Measurements from ENCODE around the gene NINJ1.
A peak's percentile ranks its signal among the peaks of the same experiment; 100 is the strongest.
"Not testable (repeated sequence)": the region's sequence is repeated elsewhere in the genome, so short reads cannot be mapped to it uniquely, and the experiment has no call there.

The NINJ1 gene

GRCh38 chr9:93119703-93119952 lies 14.4 kb downstream of the NINJ1 start:
- no peak for DNase-seq (ENCODE audit: low spot score)

GRCh38 chr9:93118863-93119702 lies 15.0 kb downstream of the NINJ1 start:
- DNase-seq (ENCODE audit: low spot score) = no peak

- no peak for DNase-seq (ENCODE audit: low spot score)
These were observed 15.9 kb downstream of the NINJ1 start for GRCh38 chr9:93117924-93118862.

DNA sequence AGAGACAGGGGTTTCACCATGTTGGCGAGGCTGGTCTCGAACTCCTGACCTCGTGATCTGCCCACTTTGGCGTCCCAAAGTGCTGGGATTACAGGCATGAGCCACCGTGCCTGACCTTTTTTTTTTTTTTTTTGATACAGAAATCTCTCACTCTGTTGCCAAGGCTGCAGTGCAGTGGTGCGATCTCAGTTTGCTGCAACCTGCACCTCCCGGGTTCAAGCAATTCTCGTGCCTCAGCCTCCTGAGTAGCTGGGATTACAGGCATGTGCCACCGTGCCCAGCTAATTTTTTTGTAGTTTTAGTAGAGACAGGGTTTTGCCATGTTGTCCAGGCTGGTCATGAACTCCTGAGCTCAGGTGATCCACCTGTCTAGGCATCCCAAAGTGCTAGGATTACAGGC lies 16.5 kb downstream of the NINJ1 start:
- DNase-seq (ENCODE audit: low spot score) = not testable (repeated sequence)

GRCh38 chr9:93116072-93116961 lies 17.7 kb downstream of the NINJ1 start:
- DNase-seq (ENCODE audit: low spot score) = peak; percentile 56

DNA sequence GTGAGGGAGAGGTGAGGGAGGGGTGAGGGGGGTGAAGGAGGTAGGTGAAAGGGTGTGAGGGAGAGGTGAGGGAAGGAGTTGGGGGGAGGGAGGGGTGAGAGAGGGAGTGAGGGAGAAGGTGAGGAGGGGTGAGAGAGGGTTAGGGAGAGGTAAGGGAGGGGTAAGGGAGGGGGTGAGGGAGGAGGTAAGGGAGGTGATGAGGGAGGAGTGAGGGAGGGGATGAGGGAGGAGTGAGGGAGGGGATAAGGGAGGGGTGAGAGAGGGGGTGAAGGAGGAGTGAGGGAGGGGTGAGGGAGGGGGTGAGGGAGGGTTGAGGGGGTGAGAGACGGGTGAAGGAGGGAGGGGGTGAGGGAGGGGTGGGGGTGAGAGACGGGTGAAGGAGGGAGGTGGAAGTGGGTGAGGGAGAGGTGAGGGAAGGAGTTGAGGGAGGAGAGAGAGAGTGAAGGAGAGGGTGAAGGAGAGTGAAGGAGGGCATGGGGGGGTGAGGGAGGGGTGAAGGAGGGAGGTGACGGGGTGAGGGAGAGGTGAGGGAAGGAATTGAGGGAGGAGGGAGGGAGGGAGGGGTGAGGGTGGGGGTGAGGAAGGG lies 18.5 kb downstream of the NINJ1 start:
- no peak for DNase-seq (ENCODE audit: low spot score)

- no peak for DNase-seq (ENCODE audit: low spot score)
These were observed 19.1 kb downstream of the NINJ1 start for GRCh38 chr9:93114984-93115335.

- DNase-seq (ENCODE audit: low spot score) = no peak
These were observed 19.7 kb downstream of the NINJ1 start for GRCh38 chr9:93114169-93114983.

DNA sequence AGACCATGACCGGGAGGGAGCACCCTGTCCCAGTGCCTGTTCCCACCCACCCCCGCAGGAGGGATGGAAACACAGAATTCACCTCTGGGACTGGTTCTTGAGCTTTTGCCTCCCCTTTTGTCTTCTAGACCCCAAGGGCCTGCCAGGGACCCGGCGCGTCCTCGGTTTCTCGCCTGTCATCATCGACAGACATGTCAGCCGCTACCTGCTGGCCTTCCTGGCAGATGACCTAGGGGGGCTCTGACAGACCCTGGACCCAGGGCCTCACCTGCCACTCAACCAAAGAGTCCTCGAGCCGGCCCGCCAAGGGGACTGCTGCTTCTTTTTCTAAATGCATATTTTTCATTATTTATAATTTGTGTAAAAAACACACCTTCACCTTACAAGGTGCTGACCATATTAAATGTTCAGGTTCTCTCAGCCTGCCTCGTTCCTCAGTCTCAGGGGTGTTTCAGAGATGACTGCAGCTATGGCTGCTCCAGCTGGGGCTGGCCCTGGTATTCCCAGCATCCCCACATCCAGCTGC lies 21.1 kb downstream of the NINJ1 start:
- no peak for DNase-seq (ENCODE audit: low spot score)

GRCh38 chr9:93112116-93112863 lies 21.8 kb downstream of the NINJ1 start:
- no peak for DNase-seq (ENCODE audit: low spot score)

- no peak for DNase-seq (ENCODE audit: low spot score)
These were observed 22.5 kb downstream of the NINJ1 start for GRCh38 chr9:93111371-93112115.

GRCh38 chr9:93111001-93111370 lies 23.1 kb downstream of the NINJ1 start:
- DNase-seq (ENCODE audit: low spot score) = no peak

- no peak for DNase-seq (ENCODE audit: low spot score)
These were observed 23.7 kb downstream of the NINJ1 start for GRCh38 chr9:93110311-93110855.

DNA sequence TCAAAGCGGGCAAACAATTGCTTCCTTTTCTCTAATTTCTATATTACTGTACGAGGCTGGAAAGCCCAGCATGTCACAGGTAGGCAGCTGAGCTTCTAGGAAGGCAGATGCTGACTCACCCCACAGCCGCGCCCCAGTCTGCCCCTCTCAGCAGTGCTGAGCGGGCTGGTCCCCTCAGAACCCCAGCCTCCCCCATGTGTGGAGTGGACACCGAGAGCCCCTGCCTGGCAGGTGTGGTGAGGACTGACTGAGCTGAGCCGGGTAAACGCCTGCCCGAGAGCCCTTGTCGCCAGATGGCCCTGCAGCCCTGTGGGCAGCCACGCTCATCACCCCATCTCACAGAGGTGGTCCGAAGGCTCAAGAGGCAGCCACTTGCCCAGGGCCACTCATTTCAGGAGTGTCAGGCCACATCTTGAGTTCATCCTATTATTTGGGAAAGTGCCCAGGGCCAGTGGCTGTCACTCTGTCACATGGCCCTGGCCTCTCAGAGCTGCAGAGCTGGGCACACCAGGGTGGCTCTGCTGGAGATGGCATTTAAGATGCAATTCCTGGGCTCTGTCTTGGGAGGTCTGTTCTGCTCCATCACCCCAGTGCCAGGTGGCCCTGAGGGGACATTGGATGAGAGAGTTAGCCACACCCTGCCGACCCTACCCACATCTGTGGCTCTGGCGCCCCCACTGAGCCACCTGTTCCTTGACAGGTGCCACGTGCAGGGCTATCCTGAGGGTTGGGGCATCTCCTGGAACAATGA lies 25.6 kb downstream of the NINJ1 start:
- DNase-seq (ENCODE audit: low spot score) = no peak

DNA sequence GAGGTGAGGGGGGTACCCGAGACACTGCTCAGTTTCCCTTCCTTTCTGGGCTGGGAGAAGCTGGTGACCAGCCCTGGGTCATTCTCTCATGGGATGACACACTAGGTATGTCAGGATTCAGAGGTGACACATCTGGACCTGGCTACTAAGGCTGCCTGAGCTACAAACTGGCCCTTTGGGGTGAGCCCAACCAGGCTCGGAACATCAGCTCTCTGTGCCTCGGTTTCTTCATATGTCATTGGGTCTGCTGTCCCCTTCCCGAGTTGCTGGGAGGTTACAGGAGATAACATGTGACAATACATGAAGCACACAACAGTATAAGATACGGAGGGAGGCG lies 26.3 kb downstream of the NINJ1 start:
- DNase-seq (ENCODE audit: low spot score) = no peak

- no peak for DNase-seq (ENCODE audit: low spot score)
These were observed 26.8 kb downstream of the NINJ1 start for GRCh38 chr9:93107151-93107824.

- DNase-seq (ENCODE audit: low spot score) = no peak
These were observed 28.4 kb downstream of the NINJ1 start for GRCh38 chr9:93105620-93106019.

- not testable (repeated sequence) for DNase-seq (ENCODE audit: low spot score)
These were observed 33.0 kb downstream of the NINJ1 start for GRCh38 chr9:93101086-93101485.
